Subcutaneous abdominal adipose tissue (tissue), 5 donors: Measurements from ENCODE around the gene FUOM.

Source experiments
- H3K27ac ChIP-seq: one replicate; pipeline ENCODE4 v1.7.0; 2013; ENCODE audit warnings: low read depth, mild to moderate bottlenecking, inconsistent platforms, low read length, moderate library complexity
- H3K27me3 ChIP-seq, 5 donors: one replicate each; pipeline ENCODE4 v1.7.0; 2013; ENCODE audit warnings: low read length in 5 of 5, inconsistent platforms in 1 of 5; ENCODE audit not compliant: control insufficient read depth in 5 of 5, insufficient read depth in 4 of 5
- H3K36me3 ChIP-seq, 5 donors: one replicate each; pipeline ENCODE4 v1.7.0; 2013; ENCODE audit warnings: low read length in 5 of 5; ENCODE audit not compliant: control insufficient read depth in 5 of 5, insufficient read depth in 5 of 5
- H3K4me1 ChIP-seq, 5 donors: one replicate each; pipeline ENCODE4 v1.7.0; 2013; ENCODE audit warnings: low read length in 5 of 5, mild to moderate bottlenecking in 3 of 5, moderate library complexity in 1 of 5; ENCODE audit not compliant: control insufficient read depth in 5 of 5, insufficient read depth in 5 of 5
- H3K4me3 ChIP-seq, 5 donors: one replicate each; pipeline ENCODE4 v1.7.0; 2013; ENCODE audit warnings: low read length in 5 of 5, low read depth in 1 of 5
- H3K9ac ChIP-seq, 5 donors: one replicate each; pipeline ENCODE4 v1.7.0; 2013; ENCODE audit warnings: low read length in 5 of 5, mild to moderate bottlenecking in 4 of 5, moderate library complexity in 3 of 5
- H3K9me3 ChIP-seq, 5 donors: one replicate each; pipeline ENCODE4 v1.7.0; 2013; ENCODE audit warnings: low read length in 5 of 5; ENCODE audit not compliant: control insufficient read depth in 5 of 5
- donor health status: healthy.
- donor health status: healthy.
- donor health status: healthy.
- donor health status: healthy.
- donor health status: healthy.

The FUOM gene

DNA sequence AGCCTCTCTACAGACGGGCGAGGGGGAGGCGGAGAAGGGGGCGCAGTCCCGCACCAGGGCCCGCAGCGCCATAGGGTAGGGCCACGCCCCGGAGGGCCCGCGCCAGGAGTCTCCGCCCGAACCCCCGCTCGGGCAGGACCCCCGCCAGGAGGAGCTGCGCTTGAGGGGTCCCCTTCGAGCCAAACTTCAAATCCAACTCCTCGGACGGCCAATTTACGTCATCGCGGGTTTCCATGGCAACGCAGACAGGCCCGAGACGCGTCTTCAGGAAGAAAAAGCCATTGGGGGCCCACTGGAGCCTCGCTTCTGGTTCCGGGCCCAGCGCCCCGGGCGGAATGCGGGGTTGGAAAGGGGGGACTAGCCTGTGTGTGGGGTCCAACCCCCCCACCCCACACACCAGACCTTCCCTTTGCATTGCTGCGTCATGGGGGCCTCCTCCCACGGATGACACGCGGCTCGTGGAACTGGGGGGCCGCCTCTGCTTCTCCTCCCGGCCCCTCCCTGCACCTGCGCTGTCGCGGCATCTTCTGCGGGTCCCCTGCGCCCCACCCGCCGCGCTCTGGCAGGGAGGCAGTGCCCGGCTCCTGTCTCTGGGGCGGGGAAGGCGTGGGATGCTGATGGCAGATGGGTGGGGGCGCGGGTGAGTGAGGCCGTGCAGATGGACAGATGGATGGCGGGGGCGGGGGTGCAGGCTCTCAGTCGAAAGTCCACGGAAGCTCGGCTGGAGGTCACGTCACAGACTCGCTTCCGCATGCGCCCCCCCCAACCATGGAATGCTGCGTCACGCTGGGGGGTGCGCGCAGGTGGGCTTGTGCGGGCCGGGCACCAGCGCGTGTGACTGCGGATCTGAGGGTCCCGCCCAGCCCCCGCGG, 22.3 kb downstream of the FUOM start:
- H3K9me3 ChIP-seq = no peaks in the 10 kb centered on the region
- H3K27ac ChIP-seq = no peak overlapping the region
- peaks cover 0 to 25% (median 13%) of the 10 kb centered on the region in 5 donors for H3K4me1 ChIP-seq
- peaks cover 32 to 74% (median 51%) of the 10 kb centered on the region in 5 donors for H3K27me3 ChIP-seq
- no peaks in the 10 kb centered on the region for H3K36me3 ChIP-seq
- peak overlapping the region in 3 of 5 donors; percentile 40 to 52 (median 41) for H3K4me3 ChIP-seq
- H3K9ac ChIP-seq = peak overlapping the region in 2 of 5 donors; percentile 39 to 42

DNA sequence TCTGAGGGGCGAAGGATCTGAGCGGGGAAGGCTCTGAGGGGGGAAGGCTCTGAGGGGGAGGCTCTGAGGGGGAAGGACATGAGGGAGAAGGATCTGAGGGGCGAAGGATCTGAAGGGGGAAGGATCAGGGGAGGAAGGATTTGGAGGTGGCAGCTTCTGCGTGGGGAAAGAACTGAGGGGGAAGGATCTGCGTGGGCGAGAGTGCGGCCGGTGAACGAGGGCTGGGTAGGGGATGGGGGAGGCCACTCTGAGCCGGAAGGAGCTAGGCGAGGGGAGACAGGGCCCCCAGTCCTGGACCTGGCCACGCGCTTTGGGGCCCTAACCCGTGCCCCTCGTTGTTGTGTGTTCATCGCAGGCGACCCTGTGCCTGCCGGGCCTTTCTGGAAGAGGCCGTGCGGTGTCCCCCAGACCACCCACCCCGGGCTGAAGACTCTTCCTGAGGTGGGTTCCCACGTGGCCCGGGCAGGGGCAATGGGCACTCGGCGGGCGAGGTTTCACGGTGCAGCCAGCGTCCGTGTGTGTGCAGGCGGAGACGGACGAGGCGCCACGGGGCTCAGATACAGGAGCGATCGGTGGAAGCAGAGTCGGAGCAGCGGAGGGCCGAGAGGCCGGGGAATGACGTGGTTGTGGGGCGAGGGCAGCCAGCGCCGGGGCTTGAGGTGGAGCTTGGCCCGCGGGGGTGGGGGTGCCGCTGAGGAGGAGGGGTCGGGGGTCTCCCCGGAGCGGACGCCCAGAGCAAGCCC, 23.1 kb downstream of the FUOM start:
- H3K36me3 ChIP-seq = no peaks in the 10 kb centered on the region
- peak overlapping the region in 3 of 5 donors; percentile 40 to 52 (median 41) for H3K4me3 ChIP-seq
- no peak overlapping the region for H3K27ac ChIP-seq
- H3K9ac ChIP-seq = no peak overlapping the region
- peaks cover 0 to 28% (median 16%) of the 10 kb centered on the region in 5 donors for H3K4me1 ChIP-seq
- no peaks in the 10 kb centered on the region for H3K9me3 ChIP-seq
- H3K27me3 ChIP-seq = peaks cover 32 to 73% (median 47%) of the 10 kb centered on the region in 5 donors

DNA sequence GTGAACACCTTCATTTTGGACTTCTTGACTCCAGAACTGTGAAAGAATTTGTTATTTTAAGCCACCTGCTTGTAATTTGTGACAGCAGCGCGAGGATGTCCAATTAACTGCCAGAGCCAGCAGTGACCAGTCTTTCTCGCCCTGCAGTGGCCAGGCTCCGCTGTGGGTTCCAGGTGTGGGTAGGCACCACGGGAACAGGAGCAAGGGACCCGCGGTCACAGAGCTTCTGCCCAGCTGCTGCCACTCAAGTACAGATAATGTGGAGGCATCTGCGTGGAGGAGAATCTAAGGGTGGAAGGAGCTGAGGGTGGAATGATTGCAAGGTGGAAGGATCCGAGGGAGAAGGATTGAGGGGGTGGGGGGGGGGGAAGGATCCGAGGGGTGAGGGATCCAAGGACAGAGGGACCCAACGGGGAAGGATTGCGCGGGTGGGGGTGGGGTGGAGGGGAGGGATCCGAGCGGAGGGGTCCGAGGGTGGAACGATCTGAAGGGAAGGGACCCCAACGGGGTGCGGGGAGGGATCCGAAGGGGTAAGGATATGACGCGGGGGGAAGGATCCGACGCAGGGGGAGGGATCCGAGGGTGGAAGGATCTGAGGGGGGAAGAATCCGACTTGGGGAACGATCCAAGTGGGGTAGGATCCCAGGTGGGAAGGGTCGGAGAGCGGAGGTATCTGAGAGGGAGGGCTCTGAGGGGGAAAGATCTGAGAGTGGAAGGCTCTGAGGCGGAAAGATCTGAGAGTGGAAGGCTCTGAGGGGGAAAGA, 24.7 kb downstream of the FUOM start:
- no peaks in the 10 kb centered on the region for H3K36me3 ChIP-seq
- peaks cover 33 to 72% (median 45%) of the 10 kb centered on the region in 5 donors for H3K27me3 ChIP-seq
- H3K9ac ChIP-seq = no peak overlapping the region
- no peaks in the 10 kb centered on the region for H3K9me3 ChIP-seq
- H3K4me3 ChIP-seq = no peak overlapping the region
- H3K4me1 ChIP-seq = peaks cover 0 to 28% (median 16%) of the 10 kb centered on the region in 5 donors
- H3K27ac ChIP-seq = no peak overlapping the region

DNA sequence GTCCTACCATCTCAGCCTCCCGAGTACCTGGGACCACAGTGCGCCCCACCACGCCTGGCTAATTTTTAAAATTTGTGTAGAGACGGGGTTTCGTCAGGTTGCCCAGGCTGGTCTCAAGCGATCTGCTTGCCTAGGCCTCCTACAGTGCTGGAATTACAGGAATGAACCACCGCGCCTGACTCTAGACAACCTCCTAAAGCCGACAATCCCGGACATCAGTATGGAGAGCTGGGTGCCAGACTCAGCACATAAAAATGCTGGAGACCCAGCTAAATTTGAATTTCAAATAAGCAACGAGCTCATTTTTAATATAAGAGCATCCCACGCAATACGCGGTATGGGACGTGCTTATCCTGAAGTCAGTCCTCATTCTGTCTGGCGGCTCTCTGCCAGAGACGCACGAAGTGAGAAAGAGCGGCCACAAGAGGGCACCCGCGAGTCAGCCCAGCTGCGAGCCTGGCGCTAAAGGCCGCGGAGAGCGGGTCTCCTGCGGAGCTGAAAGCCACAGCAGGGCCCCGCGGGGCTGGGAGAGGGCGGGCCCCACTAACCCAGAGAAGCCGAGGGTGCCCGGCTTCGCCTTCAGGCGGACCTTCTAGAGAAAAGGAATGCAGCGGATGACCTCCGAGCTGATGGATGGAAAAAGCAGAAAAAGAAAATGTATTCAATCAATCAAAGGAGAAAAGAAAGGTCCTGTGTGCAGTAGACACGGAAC, 28.2 kb downstream of the FUOM start:
- no peak overlapping the region for H3K27ac ChIP-seq
- peak overlapping the region in 2 of 5 donors; percentile 14 to 44 for H3K4me3 ChIP-seq
- H3K27me3 ChIP-seq = peaks cover 45 to 70% (median 46%) of the 10 kb centered on the region in 5 donors

DNA sequence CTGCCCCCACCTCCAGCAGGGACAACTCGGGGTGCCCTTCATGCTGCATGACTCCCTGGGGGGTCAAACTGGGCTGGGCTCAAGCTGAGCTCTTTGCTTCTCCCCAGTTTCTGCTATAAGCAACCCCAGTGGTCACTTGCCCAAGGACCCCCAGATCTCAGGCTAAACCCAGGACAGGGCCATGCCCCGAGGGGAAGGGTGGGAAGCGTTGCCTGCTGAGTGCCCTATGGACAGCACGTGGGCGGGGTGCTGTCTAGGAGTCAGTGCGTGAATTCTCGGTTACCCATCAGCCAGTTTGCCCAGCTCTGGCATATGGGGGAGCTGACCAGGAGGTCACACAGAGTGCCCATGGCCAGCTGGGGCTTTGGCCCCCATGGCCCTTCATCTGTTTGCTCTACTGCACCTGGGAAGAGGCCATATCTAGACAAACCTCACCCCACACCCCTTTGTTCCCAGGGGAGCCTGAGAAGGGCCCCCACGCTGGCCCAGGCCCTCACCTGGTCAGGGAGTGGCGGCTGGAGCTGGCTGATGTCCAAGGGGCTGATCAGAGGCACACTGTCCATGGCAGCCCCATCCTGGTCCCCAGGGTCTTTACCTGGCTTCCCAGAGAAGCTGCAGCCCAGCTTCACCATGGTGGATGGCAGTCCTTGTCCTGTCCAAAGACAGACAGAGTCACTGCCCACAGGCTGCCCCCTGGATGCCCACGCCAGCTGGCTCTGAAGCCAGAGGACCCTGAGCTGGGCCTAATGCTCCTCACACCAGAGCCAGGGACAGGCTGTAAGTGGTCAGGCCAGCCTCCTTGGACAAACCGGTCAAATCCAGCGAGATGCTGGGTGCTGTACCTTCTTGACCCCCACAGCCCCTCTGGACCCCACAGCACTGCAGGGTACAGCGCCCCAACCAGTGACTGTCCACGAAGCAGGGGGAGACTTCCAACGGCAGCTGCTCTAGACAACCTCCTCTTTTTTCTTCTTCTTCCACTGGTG, 29.2 kb downstream of the FUOM start:
- H3K27me3 ChIP-seq = peaks cover 41 to 66% (median 43%) of the 10 kb centered on the region in 5 donors
- H3K9ac ChIP-seq = no peak overlapping the region
- H3K27ac ChIP-seq = no peak overlapping the region

More for the DNA sequence above, 28.2 kb downstream of the FUOM start:
- H3K9me3 ChIP-seq = no peaks in the 10 kb centered on the region
- H3K36me3 ChIP-seq = no peaks in the 10 kb centered on the region
- H3K9ac ChIP-seq = no peak overlapping the region
- peaks cover 0 to 22% (median 18%) of the 10 kb centered on the region in 5 donors for H3K4me1 ChIP-seq

DNA sequence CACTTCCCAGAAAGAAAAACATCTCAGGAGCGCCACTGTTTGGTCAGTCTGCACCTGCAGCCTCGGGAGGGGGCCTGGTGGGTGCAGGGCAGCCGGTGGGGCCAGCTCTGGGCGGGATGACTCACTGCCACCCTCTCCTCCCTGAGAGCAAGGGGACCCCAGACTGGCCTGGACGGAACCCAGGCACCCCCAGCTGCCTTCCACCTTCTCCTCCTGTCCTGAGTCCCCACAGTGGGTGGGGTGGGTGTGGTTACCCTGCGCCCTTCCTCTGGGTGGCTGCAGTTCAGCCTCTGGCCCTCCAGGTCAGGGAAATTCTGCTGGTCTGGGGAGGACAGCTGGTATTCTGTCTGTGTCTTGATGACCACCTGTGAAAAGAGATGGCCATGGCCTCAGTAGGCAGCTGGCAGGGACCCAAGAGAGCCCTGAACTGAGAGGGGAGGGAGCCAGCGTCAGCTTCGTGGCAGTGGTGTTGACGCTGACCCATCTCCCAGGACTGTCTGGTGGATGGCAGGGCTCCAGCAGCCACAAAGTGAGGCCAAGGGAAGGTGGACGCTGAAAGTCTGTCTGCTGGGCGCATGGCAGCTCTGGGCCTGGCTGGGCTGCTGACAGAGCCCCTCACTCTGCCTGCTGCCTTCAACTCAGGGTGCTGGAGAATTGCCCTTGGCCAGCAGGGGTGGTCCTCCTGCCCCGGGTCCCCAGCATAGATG, 30.0 kb downstream of the FUOM start:
- Histone ChIP-seq H3K4me3 (no peak overlapping the region), H3K27ac (no peak overlapping the region), H3K27me3 (peaks cover 41 to 67% (median 42%) of the 10 kb centered on the region in 5 donors), H3K9me3 (no peaks in the 10 kb centered on the region), H3K9ac (no peak overlapping the region), H3K4me1 (peaks cover 0 to 21% (median 18%) of the 10 kb centered on the region in 5 donors), H3K36me3 (no peaks in the 10 kb centered on the region)

More for the DNA sequence above, 29.2 kb downstream of the FUOM start:
- no peak overlapping the region for H3K4me3 ChIP-seq
- peaks cover 0 to 21% (median 18%) of the 10 kb centered on the region in 5 donors for H3K4me1 ChIP-seq
- no peaks in the 10 kb centered on the region for H3K9me3 ChIP-seq
- no peaks in the 10 kb centered on the region for H3K36me3 ChIP-seq

DNA sequence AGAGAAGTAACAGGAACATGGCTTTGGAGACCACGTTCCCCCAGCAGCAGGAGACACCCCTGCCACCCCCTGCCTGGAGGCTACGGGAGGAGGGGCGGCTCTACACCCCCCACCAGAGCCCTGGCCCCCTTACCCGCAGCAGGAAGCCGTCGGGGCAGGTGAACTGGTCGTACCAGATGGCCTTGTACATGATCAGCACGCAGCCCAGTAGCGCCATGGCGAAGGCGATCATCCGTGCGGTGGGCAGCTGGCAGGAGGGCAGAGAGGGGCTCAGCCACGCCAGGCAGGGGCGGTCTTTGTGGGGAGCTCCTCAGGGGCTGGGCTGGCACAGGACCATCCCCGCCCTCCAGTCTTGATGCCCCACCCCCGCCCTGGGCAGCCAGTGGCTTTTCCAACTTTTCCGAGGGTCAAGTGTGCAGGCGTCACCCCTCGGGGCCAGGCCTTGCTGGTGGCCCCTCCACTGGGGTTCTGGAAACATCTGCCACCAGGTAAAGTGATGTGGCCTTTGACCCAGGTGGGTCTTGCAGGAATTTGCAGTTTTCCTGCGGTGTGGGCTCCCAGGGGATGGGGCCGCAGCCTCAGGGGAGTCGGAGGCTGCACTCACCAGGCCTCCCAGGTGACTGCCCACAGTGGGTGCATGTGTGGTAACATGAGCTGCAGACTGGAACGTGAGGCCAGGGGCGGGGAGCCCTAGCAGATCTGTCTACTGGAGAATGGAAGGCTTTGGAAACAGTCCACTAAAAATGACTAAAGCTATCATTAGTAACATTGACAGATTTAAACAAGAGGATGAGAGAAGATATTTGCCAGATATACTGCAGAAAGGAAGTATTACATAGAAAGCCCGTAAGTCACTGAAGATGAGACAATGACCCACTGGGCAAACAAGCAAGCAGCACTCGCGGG, 30.8 kb downstream of the FUOM start:
- no peaks in the 10 kb centered on the region for H3K36me3 ChIP-seq
- H3K4me3 ChIP-seq = no peak overlapping the region
- H3K9ac ChIP-seq = no peak overlapping the region
- H3K27ac ChIP-seq = no peak overlapping the region
- H3K9me3 ChIP-seq = no peaks in the 10 kb centered on the region
- H3K4me1 ChIP-seq = peaks cover 0 to 21% (median 18%) of the 10 kb centered on the region in 5 donors
- peaks cover 35 to 60% (median 42%) of the 10 kb centered on the region in 5 donors for H3K27me3 ChIP-seq
